K562 (cell line): Measurements from ENCODE around the gene MRI1. TPM values are rescaled to one million over a fixed set of nuclear protein-coding genes. Genes with fewer than 3 reads are reported as not detected.

ENCODE experiments used
- ATAC-seq: fragments of 200-7000 bp; cut with Tn5 transposase; 3 replicates; pipeline ENCODE4 v1.9.1; 2020; ENCODE audit warnings: moderate library complexity
- BruUV-seq: library from RNA; stranded (reverse); fragments of 400-500 nt; replicated peaks from 2 replicates; lab custom pipeline; 2021; lab: Mats Ljungman, UMichigan
- CTCF ChIA-PET: fragments of 300-600 bp; formaldehyde crosslinking; extraction: SDS; loops from one replicate; lab custom pipeline; 2021; ENCODE audit warnings: low intra/inter-chr PET ratio; lab: Yijun Ruan, JAX
- POLR2A ChIA-PET: fragments of 300-600, 350-650 bp; sonication (Branson Sonifier 250); formaldehyde crosslinking; extraction: SDS; loops from one replicate; lab custom pipeline; 2021; ENCODE audit warnings: antibody characterized with exemption, inconsistent platforms; lab: Yijun Ruan, JAX
- DNase-seq, 4 experiments: peaks; one replicate each; pipeline versions ENCODE4 v3.0.0 to v3.0.0-alpha.2; 2011 to 2018; ENCODE audit warnings: low spot score in 3 of 4, mixed read lengths in 3 of 4; ENCODE audit errors: extremely low read depth in 1 of 4
- FAIRE-seq: peaks from 2 replicates; lab custom pipeline; 2011; peaks lifted over from hg19 to GRCh38; lab: Jason Lieb, UNC
- H2AFZ ChIP-seq: 2 replicates; pipeline ENCODE4 v1.6.0; 2011; ENCODE audit warnings: low read depth, low read length, control low read depth, inconsistent platforms
- H3K27ac ChIP-seq: fragments of 200-600 bp; 3 replicates; pipeline ENCODE4 v1.8.0; 2011; ENCODE audit warnings: low read depth, mild to moderate bottlenecking, control low read depth, inconsistent platforms, low read length, moderate library complexity, mixed read lengths; ENCODE audit errors: extremely low read depth
- H3K27me3 ChIP-seq, 2 experiments: fragments of 300-600 bp in 1 of 2; 2 replicates in 1 of 2; 3 replicates in 1 of 2; pipeline versions ENCODE4 v1.6.0 to v1.8.0; 2011; ENCODE audit warnings: inconsistent platforms in 2 of 2, low read length in 2 of 2, mild to moderate bottlenecking in 1 of 2, mixed read lengths in 1 of 2, moderate library complexity in 1 of 2; ENCODE audit not compliant: control insufficient read depth in 2 of 2, insufficient read depth in 2 of 2
- H3K36me3 ChIP-seq: fragments of 300-600 bp; 3 replicates; pipeline ENCODE4 v1.8.0; 2011; ENCODE audit warnings: mild to moderate bottlenecking, low read length, inconsistent platforms; ENCODE audit not compliant: control insufficient read depth, insufficient read depth
- H3K4me1 ChIP-seq, 2 experiments: fragments of 200-600 bp in 1 of 2; replicated peaks in 1 of 2; 2 replicates in 1 of 2; 3 replicates in 1 of 2; pipeline versions ENCODE4 v1.5.1 to v1.8.0; 2011; ENCODE audit warnings: inconsistent platforms in 2 of 2, low read length in 2 of 2, mild to moderate bottlenecking in 1 of 2, mixed read lengths in 1 of 2, moderate library complexity in 1 of 2; ENCODE audit not compliant: control insufficient read depth in 2 of 2, insufficient read depth in 2 of 2
- H3K4me2 ChIP-seq: 2 replicates; pipeline ENCODE4 v1.6.1; 2011; ENCODE audit warnings: low read length, control low read depth, inconsistent platforms, mixed read lengths; ENCODE audit not compliant: insufficient read depth
- H3K4me3 ChIP-seq: fragments of 200-600 bp; sonication (generic), shearing (Covaris generic); 2 replicates; pipeline ENCODE4 v1.5.1; 2016; ENCODE audit warnings: control low read depth, inconsistent platforms
- H3K79me2 ChIP-seq: fragments of 200-600 bp; 3 replicates; pipeline ENCODE4 v1.8.0; 2011; ENCODE audit warnings: low read length, inconsistent platforms; ENCODE audit not compliant: control insufficient read depth, insufficient read depth
- H3K9ac ChIP-seq, 2 experiments: 2 replicates each; pipeline versions ENCODE4 v1.6.0 to v1.6.1; 2011; ENCODE audit warnings: low read depth in 2 of 2, low read length in 2 of 2, control low read depth in 1 of 2, inconsistent platforms in 1 of 2, mild to moderate bottlenecking in 1 of 2, mixed read lengths in 1 of 2; ENCODE audit not compliant: insufficient read depth in 1 of 2
- H3K9me1 ChIP-seq: one replicate; pipeline ENCODE4 v1.6.0; 2011; ENCODE audit warnings: inconsistent platforms, mild to moderate bottlenecking, low read length, moderate library complexity; ENCODE audit not compliant: control insufficient read depth, insufficient read depth
- H3K9me3 ChIP-seq: replicated peaks from 2 replicates; pipeline ENCODE4 v1.5.1; 2011; ENCODE audit warnings: low read depth, low read length, inconsistent platforms; ENCODE audit not compliant: control insufficient read depth, insufficient read depth
- H4K20me1 ChIP-seq: replicated peaks from 2 replicates; pipeline ENCODE4 v1.6.1; 2011; ENCODE audit warnings: low read length, inconsistent platforms, mixed read lengths; ENCODE audit not compliant: control insufficient read depth, insufficient read depth
- COPS2 ChIP-seq: fragments of 450-650 bp; conservative IDR thresholded peaks from 2 replicates; pipeline ENCODE4 v1.6.1; 2016; ENCODE audit warnings: mild to moderate bottlenecking, moderate library complexity
- FOXA1 ChIP-seq: fragments of 450-650 bp; IDR thresholded peaks from 2 replicates; pipeline ENCODE4 v1.6.1; 2016; ENCODE audit warnings: mild to moderate bottlenecking, borderline replicate concordance
- ILK ChIP-seq: fragments of 450-650 bp; IDR thresholded peaks from 2 replicates; pipeline ENCODE4 v1.6.1; 2016; ENCODE audit warnings: missing genetic modification characterization, low read depth, mild to moderate bottlenecking, missing compliant biosample characterization, moderate library complexity, borderline replicate concordance
- JUND ChIP-seq, 2 experiments: IDR thresholded peaks; 2 replicates in 1 of 2; 3 replicates in 1 of 2; pipeline ENCODE4 v1.6.1; 2011; ENCODE audit warnings: borderline replicate concordance in 2 of 2, low read depth in 2 of 2, low read length in 2 of 2, improper control_type of control experiment in 1 of 2, missing biosample characterization in 1 of 2, missing genetic modification characterization in 1 of 2, missing genetic modification reagents in 1 of 2
- ZNF232 ChIP-seq: sonication (generic); formaldehyde crosslinking; IDR thresholded peaks from 2 replicates; pipeline ENCODE4 v1.8.0; 2022; ENCODE audit warnings: mild to moderate bottlenecking, missing genetic modification reagents
- WGBS: fragments of 100-300 bp; shearing (Covaris generic); methylation state at CpG from one replicate; pipeline ENCODE4 v1.1.6; 2016; ENCODE audit warnings: low coverage, mixed read lengths; ENCODE audit not compliant: insufficient coverage; ENCODE audit errors: missing lambda C conversion rate; 5-methylcytosine and 5-hydroxymethylcytosine counted together
- in situ Hi-C: fragments of 300-500 bp; cut with MboI; formaldehyde crosslinking; loops from 4 replicates; pipeline ENCODE4 v1.15.0; 2018; ENCODE audit warnings: inconsistent platforms, mixed read lengths
- intact Hi-C: fragments of 100-400 bp; cut with micrococcal nuclease; formaldehyde crosslinking; loops from 2 replicates; pipeline ENCODE4 v1.14.2; 2022
- polyA plus RNA-seq, 8 experiments: library from polyadenylated mRNA; depleted of rRNA in 4 of 8; stranded (reverse) in 5 of 8; unstranded in 3 of 8; fragments of >200 nt; fragmentation: Nextera tagmentation in 2 of 8; fragmentation: Illumina TruSeq in 1 of 8; extraction: Ambion mirVana in 2 of 8; extraction: Trizol in 1 of 8; gene quantifications; 2 replicates each; pipeline versions ENCODE4 v1.2.1 to v1.2.3, GENCODE V29; 2011 to 2014; ENCODE audit warnings: inconsistent platforms in 1 of 8, missing spikeins in 1 of 8
- total RNA-seq, 7 experiments: library from RNA; depleted of rRNA in 6 of 7; stranded (reverse); fragments of >200 nt in 6 of 7; fragmentation: Illumina TruSeq in 2 of 7; extraction: Trizol in 2 of 7; gene quantifications; 2 replicates each; pipeline versions ENCODE4 v1.2.1 to v1.2.3, GENCODE V29; 2011 to 2021; ENCODE audit warnings: low replicate concordance in 1 of 7
- TF ChIP-seq, protein P1 (sequence below): fragments of 450-650 bp; IDR thresholded peaks from 2 replicates; pipeline ENCODE4 v1.6.1; 2016
- TF ChIP-seq, protein P2 (sequence below): fragments of 450-650 bp; formaldehyde crosslinking; conservative IDR thresholded peaks from 2 replicates; pipeline ENCODE4 v1.4.0; 2022; ENCODE audit warnings: mild to moderate bottlenecking, missing genetic modification characterization

The MRI1 gene
- total and polyA plus RNA-seq, 9 of the 15 experiments (the other 6 are each of a cell fraction or from before 2014, with no cell fraction given), result 5.5 to 57.4 (median 28.2) TPM

DNA sequence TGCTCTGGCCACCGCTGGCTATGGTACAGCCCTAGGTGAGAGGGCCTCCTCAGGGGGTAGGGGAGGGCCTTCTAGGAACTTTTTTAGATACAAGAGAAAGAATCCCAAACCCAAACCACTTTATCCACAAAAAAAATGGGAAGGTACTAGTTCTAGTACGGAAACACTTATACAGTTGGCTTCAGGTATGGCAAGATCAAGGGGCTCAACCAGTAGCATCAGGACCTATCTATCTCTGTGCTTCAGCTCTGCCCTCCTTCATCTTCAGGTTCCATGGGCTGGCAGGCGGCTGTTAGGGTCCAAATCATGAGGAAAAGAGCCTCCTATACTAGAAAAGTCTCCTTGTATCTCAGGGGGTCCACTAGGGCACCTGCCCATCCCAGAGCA lies 1.8 kb downstream of the MRI1 start:
- in situ Hi-C loops, result no loop called here
- ChIA-PET POLR2A (no interaction called here), CTCF (no interaction called here)
- Histone ChIP-seq H3K36me3 (peaks cover 60% of the 10 kb centered on the region; the same call in 1 of the 3 replicates), H2AFZ (no peak overlapping the region), H3K79me2 (peaks cover 28% of the 10 kb centered on the region), H4K20me1 (no peaks in the 10 kb centered on the region), H3K27ac (no peak overlapping the region), H3K27me3 (no peaks in the 10 kb centered on the region), H3K4me3 (no peak overlapping the region), H3K4me2 (no peak overlapping the region), H3K9me1 (no peaks in the 10 kb centered on the region), H3K9me3 (no peaks in the 10 kb centered on the region), H3K4me1 (peaks cover 7 to 43% of the 10 kb centered on the region in 2 experiments; a peak in 3 of 5 replicates), H3K9ac (peak overlapping the region in 1 of 2 experiments; percentile 97; a peak in 2 of 4 replicates)
- BruUV-seq, result no TSS peak
- no peak for ATAC-seq
- DNase-seq, result no peak
- 94% methylated on average over 3 of the region's 3 CpGs for WGBS
- TF ChIP-seq COPS2 (no peak), ZNF232 (CRISPR knock-in tag) (no peak), ILK (tag) (no peak), FOXA1 (no peak), JUND (IDR thresholded peaks at IDR 0.05; ENCODE audit: borderline replicate concordance, low read depth, low read length) (no peak), JUND (tag; IDR thresholded peaks at IDR 0.05; ENCODE audit: borderline replicate concordance, low read depth, low read length) (no peak)
- TF ChIP-seq, protein P1, sequence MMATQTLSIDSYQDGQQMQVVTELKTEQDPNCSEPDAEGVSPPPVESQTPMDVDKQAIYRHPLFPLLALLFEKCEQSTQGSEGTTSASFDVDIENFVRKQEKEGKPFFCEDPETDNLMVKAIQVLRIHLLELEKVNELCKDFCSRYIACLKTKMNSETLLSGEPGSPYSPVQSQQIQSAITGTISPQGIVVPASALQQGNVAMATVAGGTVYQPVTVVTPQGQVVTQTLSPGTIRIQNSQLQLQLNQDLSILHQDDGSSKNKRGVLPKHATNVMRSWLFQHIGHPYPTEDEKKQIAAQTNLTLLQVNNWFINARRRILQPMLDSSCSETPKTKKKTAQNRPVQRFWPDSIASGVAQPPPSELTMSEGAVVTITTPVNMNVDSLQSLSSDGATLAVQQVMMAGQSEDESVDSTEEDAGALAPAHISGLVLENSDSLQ, result no peak
- TF ChIP-seq, protein P2, sequence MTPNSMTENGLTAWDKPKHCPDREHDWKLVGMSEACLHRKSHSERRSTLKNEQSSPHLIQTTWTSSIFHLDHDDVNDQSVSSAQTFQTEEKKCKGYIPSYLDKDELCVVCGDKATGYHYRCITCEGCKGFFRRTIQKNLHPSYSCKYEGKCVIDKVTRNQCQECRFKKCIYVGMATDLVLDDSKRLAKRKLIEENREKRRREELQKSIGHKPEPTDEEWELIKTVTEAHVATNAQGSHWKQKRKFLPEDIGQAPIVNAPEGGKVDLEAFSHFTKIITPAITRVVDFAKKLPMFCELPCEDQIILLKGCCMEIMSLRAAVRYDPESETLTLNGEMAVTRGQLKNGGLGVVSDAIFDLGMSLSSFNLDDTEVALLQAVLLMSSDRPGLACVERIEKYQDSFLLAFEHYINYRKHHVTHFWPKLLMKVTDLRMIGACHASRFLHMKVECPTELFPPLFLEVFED (CRISPR knock-in tag), result no peak
- no peak for FAIRE-seq
- intact Hi-C loops, result no loop called here
